Fibroblast of lung (primary cell): ENCODE measurements around the gene FARP1. TPM values are rescaled to one million over a fixed set of nuclear protein-coding genes. Genes with fewer than 3 reads are reported as not detected.
A peak's percentile ranks its signal among the peaks of the same experiment; 100 is the strongest.

ENCODE experiments used
- DNase-seq, 2 donors: peaks; one replicate each; pipeline versions ENCODE4 v3.0.0 to v3.0.0-alpha.2; 2010; ENCODE audit warnings: low read depth in 2 of 2
- H2AFZ ChIP-seq: 2 replicates; pipeline ENCODE4 v1.5.1; 2012; ENCODE audit warnings: low read length, control low read depth, inconsistent platforms
- H3K27ac ChIP-seq: 2 replicates; pipeline ENCODE4 v1.5.1; 2011; ENCODE audit warnings: low read length, control low read depth; ENCODE audit not compliant: insufficient read depth
- H3K27me3 ChIP-seq: 2 replicates; pipeline ENCODE4 v1.5.1; 2011; ENCODE audit warnings: mild to moderate bottlenecking, low read length; ENCODE audit not compliant: control insufficient read depth, insufficient read depth
- H3K36me3 ChIP-seq: 2 replicates; pipeline ENCODE4 v1.5.1; 2011; ENCODE audit warnings: low read length; ENCODE audit not compliant: control insufficient read depth, insufficient read depth
- H3K4me1 ChIP-seq: 2 replicates; pipeline ENCODE4 v1.5.1; 2011; ENCODE audit warnings: low read length; ENCODE audit not compliant: control insufficient read depth, insufficient read depth; ENCODE audit errors: extremely low read depth
- H3K4me2 ChIP-seq: 2 replicates; pipeline ENCODE4 v1.5.1; 2011; ENCODE audit warnings: low read length, control low read depth; ENCODE audit not compliant: insufficient read depth; ENCODE audit errors: extremely low read depth
- H3K4me3 ChIP-seq, 4 experiments: fragments of 200-600 bp in 1 of 4; sonication (generic) in 1 of 4; replicated peaks in 1 of 4; 2 replicates each; pipeline ENCODE4 v1.5.1; 2011 to 2016; ENCODE audit warnings: low read length in 4 of 4, low read depth in 3 of 4, mild to moderate bottlenecking in 3 of 4, control low read depth in 2 of 4, inconsistent platforms in 1 of 4, mixed read lengths in 1 of 4; ENCODE audit not compliant: insufficient read depth in 1 of 4; ENCODE audit errors: control extremely low read depth in 1 of 4
- H3K79me2 ChIP-seq: 2 replicates; pipeline ENCODE4 v1.5.1; 2012; ENCODE audit warnings: mild to moderate bottlenecking, low read length, inconsistent platforms; ENCODE audit not compliant: control insufficient read depth, insufficient read depth
- H3K9ac ChIP-seq: 2 replicates; pipeline ENCODE4 v1.5.1; 2011; ENCODE audit warnings: mild to moderate bottlenecking, low read length, control low read depth; ENCODE audit not compliant: insufficient read depth
- H3K9me3 ChIP-seq: 2 replicates; pipeline ENCODE4 v1.5.1; 2012; ENCODE audit warnings: low read depth, low read length; ENCODE audit not compliant: control insufficient read depth, insufficient read depth
- H4K20me1 ChIP-seq: 2 replicates; pipeline ENCODE4 v1.5.1; 2011; ENCODE audit warnings: low read length; ENCODE audit not compliant: control insufficient read depth, insufficient read depth; ENCODE audit errors: extremely low read depth
- CTCF ChIP-seq, 2 donors: IDR thresholded peaks in 1 of 2; conservative IDR thresholded peaks in 1 of 2; 1 replicate in 1 of 2; 2 replicates in 1 of 2; pipeline ENCODE4 v1.5.1; 2011 to 2012; ENCODE audit warnings: low read length in 2 of 2, control low read depth in 1 of 2, inconsistent platforms in 1 of 2, low read depth in 1 of 2, mild to moderate bottlenecking in 1 of 2
- EZH2 ChIP-seq: IDR thresholded peaks from 2 replicates; pipeline ENCODE4 v1.5.1; 2012; ENCODE audit warnings: low read length, control low read depth, mild to moderate bottlenecking; ENCODE audit errors: missing control alignments
- polyA plus RNA-seq, 2 donors: library from polyadenylated mRNA; depleted of rRNA in 1 of 2; stranded (reverse) in 1 of 2; unstranded in 1 of 2; fragments of >200 nt; gene quantifications; 2 replicates each; pipeline ENCODE4 v1.2.1, GENCODE V29; 2011 to 2012; ENCODE audit warnings: missing spikeins in 1 of 2
- total RNA-seq: library from RNA; depleted of rRNA; stranded (reverse); fragments of >200 nt; gene quantifications from 2 replicates; pipeline ENCODE4 v1.2.1, GENCODE V29; 2014

Gene FARP1
- total and polyA plus RNA-seq, 2 donors (not counting 1 experiment from before 2014, with no cell fraction given) = 50.9 to 199 TPM

DNA sequence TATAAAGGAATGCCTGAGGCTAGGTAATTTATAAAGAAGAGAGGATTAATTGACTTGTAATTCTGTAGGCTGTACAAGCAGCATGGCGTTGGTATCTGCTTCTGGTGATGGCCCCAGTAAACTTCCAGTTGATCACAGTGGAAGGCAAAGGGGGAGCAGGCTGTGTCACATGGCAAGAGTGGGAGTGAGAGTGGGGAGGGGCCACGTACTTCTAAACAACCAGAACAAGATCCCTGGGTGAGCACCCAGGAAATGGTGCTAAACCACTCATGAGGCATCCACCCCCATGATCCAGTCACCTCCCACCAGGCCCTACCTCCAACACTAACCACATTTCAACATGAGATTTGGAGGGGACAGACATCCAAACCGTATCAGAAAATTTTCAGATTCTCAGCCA is 37.2 kb downstream of the FARP1 start:
- Histone ChIP-seq H3K9ac (no peak overlapping the region), H3K27ac (no peak overlapping the region), H3K4me3 (no peak overlapping the region), H3K4me2 (no peak overlapping the region), H3K9me3 (no peaks in the 10 kb centered on the region), H2AFZ (no peak overlapping the region), H4K20me1 (no peaks in the 10 kb centered on the region), H3K4me1 (peaks cover 6% of the 10 kb centered on the region), H3K27me3 (no peaks in the 10 kb centered on the region), H3K79me2 (peaks cover 78% of the 10 kb centered on the region), H3K36me3 (no peaks in the 10 kb centered on the region)
- TF ChIP-seq CTCF (conservative IDR thresholded peaks at IDR 0.05 in 1 of 2, IDR thresholded peaks at IDR 0.05 in 1 of 2; ENCODE audit: low read depth in 1 of 2, low read length in 2 of 2) (no peak), EZH2 (no peak)
- peak in 1 of 2 donors; percentile 34 for DNase-seq

GRCh38 chr13:98181111-98181815 is 38.4 kb downstream of the FARP1 start:
- Histone ChIP-seq H3K79me2 (peaks cover 74% of the 10 kb centered on the region), H3K27me3 (no peaks in the 10 kb centered on the region), H4K20me1 (no peaks in the 10 kb centered on the region), H2AFZ (no peak overlapping the region), H3K9me3 (no peaks in the 10 kb centered on the region), H3K9ac (no peak overlapping the region), H3K4me2 (no peak overlapping the region), H3K36me3 (no peaks in the 10 kb centered on the region), H3K27ac (no peak overlapping the region), H3K4me1 (peaks cover under 1% of the 10 kb centered on the region), H3K4me3 (no peak overlapping the region)
- TF ChIP-seq CTCF (conservative IDR thresholded peaks at IDR 0.05 in 1 of 2, IDR thresholded peaks at IDR 0.05 in 1 of 2; ENCODE audit: low read depth in 1 of 2, low read length in 2 of 2) = no peak
- TF ChIP-seq EZH2 = no peak
- peak in 1 of 2 donors; percentile 46 for DNase-seq

DNA sequence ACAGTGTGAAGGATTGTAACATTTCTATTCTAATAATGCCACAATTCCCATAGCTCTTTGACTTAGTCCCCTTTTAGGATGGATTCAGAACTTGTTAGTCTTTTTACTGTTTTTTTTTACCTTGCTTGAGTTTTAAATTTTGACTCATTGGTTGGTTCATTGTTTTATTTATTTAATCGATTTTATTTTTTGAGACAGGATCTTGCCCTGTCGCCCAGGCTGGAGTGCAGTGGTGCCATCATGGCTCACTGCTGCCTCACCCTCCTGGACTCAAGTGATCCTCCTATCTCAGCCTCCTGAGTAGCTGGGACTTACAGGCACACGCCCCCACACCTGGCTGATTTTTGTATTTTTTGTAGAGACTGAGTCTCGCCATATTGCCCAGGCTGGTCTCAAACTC is 39.3 kb downstream of the FARP1 start:
- no peaks in the 10 kb centered on the region for H3K4me1 ChIP-seq
- H3K36me3 ChIP-seq = no peaks in the 10 kb centered on the region
- H3K27me3 ChIP-seq = no peaks in the 10 kb centered on the region
- H3K79me2 ChIP-seq = peaks cover 72% of the 10 kb centered on the region
- H3K4me3 ChIP-seq = no peak overlapping the region
- H3K9me3 ChIP-seq = no peaks in the 10 kb centered on the region
- H2AFZ ChIP-seq = no peak overlapping the region
- no peak overlapping the region for H3K4me2 ChIP-seq
- H3K27ac ChIP-seq = no peak overlapping the region
- no peak for DNase-seq
- no peaks in the 10 kb centered on the region for H4K20me1 ChIP-seq
- no peak overlapping the region for H3K9ac ChIP-seq
- TF ChIP-seq EZH2 (no peak), CTCF (conservative IDR thresholded peaks at IDR 0.05 in 1 of 2, IDR thresholded peaks at IDR 0.05 in 1 of 2; ENCODE audit: low read depth in 1 of 2, low read length in 2 of 2) (no peak)
